NCI-H2029 treated with DMSO at 0.1 percent for 48 hours (cell line): ENCODE results near the gene LRRC40.

ENCODE experiments used
- DNase-seq: peaks from one replicate; lab custom pipeline; 2025; lab: John Stamatoyannopoulos, UW

Gene LRRC40

GRCh38 chr1:70115315-70115714 is 90.1 kb downstream of the LRRC40 start:
- no peak for DNase-seq

- DNase-seq, result no peak
Measured at GRCh38 chr1:70112838-70113237, 92.5 kb downstream of the LRRC40 start.

GRCh38 chr1:70109241-70109640 is 96.1 kb downstream of the LRRC40 start:
- no peak for DNase-seq

- no peak for DNase-seq
Measured at GRCh38 chr1:70103770-70104169, 101.6 kb downstream of the LRRC40 start.

- no peak for DNase-seq
Measured at GRCh38 chr1:70101774-70102173, 103.6 kb downstream of the LRRC40 start.

GRCh38 chr1:70101231-70101630 is 104.1 kb downstream of the LRRC40 start:
- DNase-seq, result no peak
